Thoracic aorta (tissue), 2 donors: ENCODE results near the gene TEDC2. TPM values are rescaled to one million over a fixed set of nuclear protein-coding genes. Genes with fewer than 3 reads are reported as not detected.

ENCODE experiments used
- ATAC-seq: fragments of 150-250 bp; one replicate; pipeline ENCODE4 v1.8.0; 2017; ENCODE audit warnings: low read depth; ENCODE audit not compliant: insufficient number of reproducible peaks, low FRiP score
- DNase-seq: peaks from one replicate; pipeline ENCODE4 v3.0.0-alpha.2; 2020; ENCODE audit warnings: low spot score
- H3K27ac ChIP-seq, 2 donors: fragments of 200-600 bp; sonication (generic); 1 replicate in 1 of 2; 2 replicates in 1 of 2; pipeline ENCODE4 v1.5.1; 2016; ENCODE audit warnings: mild to moderate bottlenecking in 2 of 2, moderate library complexity in 2 of 2
- H3K27me3 ChIP-seq: fragments of 200-600 bp; sonication (generic); replicated peaks from 2 replicates; pipeline ENCODE4 v1.6.0; 2016; ENCODE audit warnings: mild to moderate bottlenecking; ENCODE audit not compliant: insufficient read depth
- H3K36me3 ChIP-seq: fragments of 200-600 bp; sonication (generic); one replicate; pipeline ENCODE4 v1.5.1; 2016
- H3K4me1 ChIP-seq, 2 donors: fragments of 200-600 bp; sonication (generic); 1 replicate in 1 of 2; 2 replicates in 1 of 2; pipeline versions ENCODE4 v1.5.1 to v1.6.0; 2016; ENCODE audit warnings: low read depth in 2 of 2, mild to moderate bottlenecking in 1 of 2; ENCODE audit not compliant: control insufficient read depth in 1 of 2
- H3K4me3 ChIP-seq: fragments of 200-600 bp; sonication (generic); 2 replicates; pipeline ENCODE4 v1.5.1; 2016; ENCODE audit warnings: mild to moderate bottlenecking
- H3K9me3 ChIP-seq: fragments of 200-600 bp; sonication (generic); 2 replicates; pipeline ENCODE4 v1.5.1; 2016
- total RNA-seq, 2 donors: library from RNA; depleted of rRNA; stranded (reverse); fragments of >200 nt; gene quantifications; one replicate each; pipeline versions ENCODE4 v1.1.0 to v1.2.3, GENCODE V29; 2016
- TF ChIP-seq, protein P1 (sequence below): fragments of 200-600 bp; sonication (generic); IDR thresholded peaks from one replicate; pipeline ENCODE4 v1.5.1; 2019; ENCODE audit warnings: antibody characterized with exemption

TEDC2 gene
- total RNA-seq, 2 donors from 2014 or later = 0.27 TPM; not detected in 1

DNA sequence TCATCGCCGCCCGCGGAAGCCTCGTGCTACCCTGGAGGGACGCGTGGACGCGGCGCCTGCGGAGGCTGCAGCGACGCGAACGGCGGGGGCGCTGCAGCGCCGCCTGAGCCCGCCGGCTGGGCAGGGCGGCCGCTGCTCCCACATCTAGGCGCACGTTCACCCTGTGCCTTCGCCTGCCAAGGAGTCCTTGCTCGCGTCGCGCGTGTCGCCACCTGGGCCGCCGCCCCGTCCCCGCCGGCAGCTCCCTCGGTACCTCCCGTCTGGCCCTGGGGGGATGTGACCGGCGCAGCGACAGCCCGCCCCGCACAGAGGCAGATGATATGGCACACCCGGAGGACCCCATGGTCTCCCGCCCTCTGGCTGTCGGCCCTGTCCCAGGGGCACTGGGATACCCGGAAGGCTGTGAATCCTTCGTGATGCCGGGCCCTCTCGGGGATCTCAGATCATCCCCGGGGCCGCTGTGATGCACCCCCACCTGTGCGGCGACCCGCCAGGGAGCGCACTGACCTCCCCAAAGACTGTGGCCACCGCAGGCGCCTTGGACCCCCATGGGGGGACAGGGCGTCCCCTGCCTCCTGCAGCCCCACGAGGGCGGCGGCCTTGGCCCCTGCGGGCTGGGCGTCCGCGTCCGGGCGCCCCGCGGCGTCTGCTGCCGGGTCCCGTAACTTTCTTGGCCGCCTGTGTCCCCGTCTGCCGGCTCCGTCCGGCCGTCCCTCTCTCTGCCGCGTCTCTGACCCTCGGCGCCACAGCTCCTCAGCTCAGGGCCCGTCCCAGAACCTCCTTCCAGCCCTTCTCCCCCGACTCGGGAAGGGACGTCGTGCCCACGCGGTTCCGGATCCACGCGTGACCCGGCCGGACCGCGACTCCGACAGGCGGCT is 14.3 kb downstream of the TEDC2 start:
- DNase-seq = no peak
- Histone ChIP-seq H3K27me3 (no peaks in the 10 kb centered on the region), H3K4me1 (peaks cover 20 to 34% of the 10 kb centered on the region in 2 donors)

DNA sequence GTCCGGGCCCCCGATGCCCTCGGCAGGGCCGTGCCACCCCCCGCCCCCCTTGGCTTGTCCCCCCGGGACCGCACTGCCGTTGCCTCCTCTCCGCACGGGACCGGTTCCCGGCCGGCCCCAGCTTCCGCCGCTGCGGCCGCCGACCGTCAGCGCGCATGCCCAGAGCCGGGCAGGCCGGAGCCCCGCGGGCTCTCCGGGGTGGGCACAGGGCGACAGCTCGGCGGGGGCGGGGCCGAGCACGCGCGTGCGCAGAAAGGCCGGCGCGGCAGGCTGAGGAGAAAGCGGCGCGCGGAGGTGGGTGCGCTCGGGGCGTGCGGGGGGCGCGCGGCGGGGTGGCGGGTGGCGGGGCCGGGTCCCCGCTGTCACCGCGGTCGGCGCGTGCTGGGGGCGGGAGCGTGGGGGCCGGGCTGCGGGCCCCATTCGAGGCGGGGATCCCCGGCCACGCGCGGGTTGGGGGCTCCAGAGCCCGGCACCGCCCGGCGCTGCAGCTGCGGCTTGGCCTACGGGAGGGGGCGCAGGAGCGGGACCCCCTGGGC is 15.0 kb downstream of the TEDC2 start, which contains the start of gene TBC1D24:
TBC1D24 (plus strand) TSS at position 251 of the 536 bp plus-strand sequence. CDS start 21,022 bp downstream, outside the sequence.
- DNase-seq = no peak
- Histone ChIP-seq H3K27ac (peak within 1 kb of the TSS in 1 of 2 donors; percentile 64), H3K27me3 (no peaks in the 10 kb centered on the region), H3K9me3 (no peaks in the 10 kb centered on the region), H3K36me3 (no peaks in the 10 kb centered on the region), H3K4me1 (peaks cover 19 to 30% of the 10 kb centered on the region in 2 donors), H3K4me3 (peak within 1 kb of the TSS; percentile 90)
- TF ChIP-seq, protein P1, sequence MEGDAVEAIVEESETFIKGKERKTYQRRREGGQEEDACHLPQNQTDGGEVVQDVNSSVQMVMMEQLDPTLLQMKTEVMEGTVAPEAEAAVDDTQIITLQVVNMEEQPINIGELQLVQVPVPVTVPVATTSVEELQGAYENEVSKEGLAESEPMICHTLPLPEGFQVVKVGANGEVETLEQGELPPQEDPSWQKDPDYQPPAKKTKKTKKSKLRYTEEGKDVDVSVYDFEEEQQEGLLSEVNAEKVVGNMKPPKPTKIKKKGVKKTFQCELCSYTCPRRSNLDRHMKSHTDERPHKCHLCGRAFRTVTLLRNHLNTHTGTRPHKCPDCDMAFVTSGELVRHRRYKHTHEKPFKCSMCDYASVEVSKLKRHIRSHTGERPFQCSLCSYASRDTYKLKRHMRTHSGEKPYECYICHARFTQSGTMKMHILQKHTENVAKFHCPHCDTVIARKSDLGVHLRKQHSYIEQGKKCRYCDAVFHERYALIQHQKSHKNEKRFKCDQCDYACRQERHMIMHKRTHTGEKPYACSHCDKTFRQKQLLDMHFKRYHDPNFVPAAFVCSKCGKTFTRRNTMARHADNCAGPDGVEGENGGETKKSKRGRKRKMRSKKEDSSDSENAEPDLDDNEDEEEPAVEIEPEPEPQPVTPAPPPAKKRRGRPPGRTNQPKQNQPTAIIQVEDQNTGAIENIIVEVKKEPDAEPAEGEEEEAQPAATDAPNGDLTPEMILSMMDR = no peak
- peak; percentile 46 for ATAC-seq

More for the DNA sequence above, 14.3 kb downstream of the TEDC2 start:
- peak; percentile 12 for ATAC-seq
- no peaks in the 10 kb centered on the region for H3K36me3 ChIP-seq
- peak overlapping the region; percentile 90 for H3K4me3 ChIP-seq
- TF ChIP-seq, protein P1 = peak; percentile 38
- H3K9me3 ChIP-seq = no peaks in the 10 kb centered on the region
- H3K27ac ChIP-seq = peak overlapping the region in 1 of 2 donors; percentile 64

DNA sequence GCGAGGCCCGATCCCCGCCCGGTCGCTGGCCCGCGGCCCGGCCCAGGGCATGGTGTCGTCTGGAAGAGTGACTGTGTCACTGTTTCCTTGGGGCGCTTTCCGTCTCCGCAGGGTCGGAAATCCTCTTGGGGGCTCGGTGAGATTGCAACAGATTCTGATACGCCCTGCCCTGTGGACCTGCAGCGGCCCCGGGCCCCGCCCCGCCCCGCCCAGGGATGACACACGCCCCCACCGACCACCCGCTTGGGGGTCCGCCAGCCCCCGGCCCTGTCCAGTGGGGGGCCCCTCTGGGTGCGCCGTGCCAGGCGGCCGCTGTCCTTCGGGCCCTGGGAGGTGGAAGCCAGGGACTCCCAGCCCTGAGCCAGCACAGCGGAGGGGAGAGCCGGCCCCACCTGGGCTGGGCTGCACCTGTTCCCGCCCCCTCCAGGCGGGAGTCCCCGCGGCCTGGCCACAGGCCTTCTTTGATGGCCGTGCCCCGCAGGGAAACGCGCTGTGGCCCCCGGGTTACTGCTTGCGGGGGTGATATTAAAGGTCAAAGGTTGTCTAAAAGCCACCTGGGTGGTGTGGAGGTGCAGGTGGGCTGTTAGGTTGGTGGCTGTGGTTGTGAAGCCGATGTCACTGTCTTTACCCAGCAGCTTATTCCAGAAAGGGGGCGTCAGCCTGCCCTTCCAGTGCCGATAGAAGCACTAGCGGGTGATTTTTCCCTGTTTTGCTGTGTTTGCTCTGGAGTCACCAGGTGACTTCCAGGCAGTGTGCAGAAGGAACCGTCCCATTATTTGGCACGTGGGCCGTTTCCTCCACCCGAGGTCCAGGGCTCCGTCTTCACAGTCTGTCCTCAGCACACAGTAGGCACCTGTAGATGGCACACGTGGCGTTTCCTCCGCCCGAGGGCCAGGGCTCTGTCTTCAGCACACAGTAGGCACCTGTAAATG is 15.8 kb downstream of the TEDC2 start:
- Histone ChIP-seq H3K27ac (no peak overlapping the region), H3K27me3 (no peaks in the 10 kb centered on the region), H3K9me3 (no peaks in the 10 kb centered on the region), H3K36me3 (no peaks in the 10 kb centered on the region), H3K4me1 (peaks cover 19 to 30% of the 10 kb centered on the region in 2 donors), H3K4me3 (peak overlapping the region; percentile 90)
- DNase-seq (no peak), ATAC-seq (no peak)
- TF ChIP-seq, protein P1 = no peak

DNA sequence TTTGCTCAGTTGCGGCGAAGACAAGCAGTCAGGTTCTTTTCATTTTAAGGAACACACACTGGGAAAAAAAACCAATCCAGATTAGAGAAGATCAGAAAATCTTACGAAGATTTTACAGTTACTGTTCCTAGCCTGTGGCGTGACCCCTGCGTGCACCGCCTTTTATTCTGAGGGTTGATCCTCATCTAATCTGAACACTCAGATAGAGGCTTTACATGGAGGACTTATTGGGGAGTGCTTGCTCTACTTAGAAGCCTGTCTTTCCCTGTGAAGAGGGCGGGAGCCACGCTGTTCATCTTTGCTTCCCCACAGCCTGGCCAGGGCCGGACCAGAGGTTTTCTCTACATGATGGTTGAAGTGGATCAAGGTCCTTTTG is 16.4 kb downstream of the TEDC2 start:
- ATAC-seq (no peak), DNase-seq (no peak)
- Histone ChIP-seq H3K4me3 (no peak overlapping the region), H3K9me3 (no peaks in the 10 kb centered on the region), H3K27me3 (no peaks in the 10 kb centered on the region), H3K27ac (no peak overlapping the region), H3K36me3 (no peaks in the 10 kb centered on the region), H3K4me1 (peaks cover 15 to 24% of the 10 kb centered on the region in 2 donors)
- TF ChIP-seq, protein P1 = no peak
